H1 (cell line): ENCODE data around the gene ULK1. TPM values are rescaled to one million over a fixed set of nuclear protein-coding genes. Genes with fewer than 3 reads are reported as not detected.

Experiments used
- CTCF ChIA-PET: fragments of 300-600 bp; sonication (Branson Sonifier 250); formaldehyde crosslinking; loops from one replicate; lab custom pipeline; 2021; ENCODE audit not compliant: partially characterized antibody; lab: Charles Lee
- POLR2A ChIA-PET: fragments of 300-600 bp; sonication (Branson Sonifier 250); formaldehyde crosslinking; loops from one replicate; lab custom pipeline; 2021; ENCODE audit warnings: inconsistent platforms; ENCODE audit not compliant: partially characterized antibody; lab: Charles Lee
- DNase-seq, 2 experiments: peaks; one replicate each; pipeline versions ENCODE4 v3.0.0 to v3.0.0-alpha.2; 2010 to 2022; ENCODE audit warnings: low spot score in 2 of 2, low read depth in 1 of 2, mixed read lengths in 1 of 2
- FAIRE-seq: peaks from 2 replicates; lab custom pipeline; 2011; peaks lifted over from hg19 to GRCh38; lab: Jason Lieb, UNC
- H2AFZ ChIP-seq: 2 replicates; pipeline ENCODE4 v1.8.1; 2012; ENCODE audit warnings: low read length, inconsistent platforms
- H2AK5ac ChIP-seq: 2 replicates; pipeline ENCODE4 v1.6.1; 2013; ENCODE audit warnings: low read depth, low read length
- H2BK120ac ChIP-seq: replicated peaks from 2 replicates; pipeline ENCODE3; 2013; ENCODE audit warnings: low read depth, low read length, inconsistent platforms
- H2BK12ac ChIP-seq: 2 replicates; pipeline ENCODE4 v1.6.1; 2013; ENCODE audit warnings: low read depth, low read length
- H2BK15ac ChIP-seq: 2 replicates; pipeline ENCODE4 v1.6.1; 2013; ENCODE audit warnings: low read length
- H2BK20ac ChIP-seq: 2 replicates; pipeline ENCODE4 v1.6.1; 2013; ENCODE audit warnings: low read length
- H2BK5ac ChIP-seq: 2 replicates; pipeline ENCODE4 v1.6.1; 2013; ENCODE audit warnings: low read depth, low read length
- H3K14ac ChIP-seq: 2 replicates; pipeline ENCODE4 v1.6.1; 2013; ENCODE audit warnings: inconsistent platforms; ENCODE audit not compliant: insufficient read length
- H3K18ac ChIP-seq: 2 replicates; pipeline ENCODE4 v1.6.1; 2013; ENCODE audit warnings: low read length; ENCODE audit errors: extremely low read depth
- H3K23ac ChIP-seq: 2 replicates; pipeline ENCODE4 v1.6.1; 2013; ENCODE audit warnings: inconsistent platforms; ENCODE audit not compliant: insufficient read length
- H3K23me2 ChIP-seq: 2 replicates; pipeline ENCODE4 v1.6.1; 2013; ENCODE audit warnings: low read depth, low read length
- H3K27ac ChIP-seq: 2 replicates; pipeline ENCODE4 v1.6.1; 2011; ENCODE audit warnings: low read depth, low read length, inconsistent platforms
- H3K27me3 ChIP-seq, 4 experiments: replicated peaks in 1 of 4; 1 replicate in 1 of 4; 2 replicates in 3 of 4; pipeline versions ENCODE4 v1.6.1 to v1.8.1; 2011 to 2013; ENCODE audit warnings: low read length in 3 of 4, mild to moderate bottlenecking in 3 of 4, inconsistent platforms in 2 of 4, mixed read lengths in 2 of 4, moderate library complexity in 1 of 4; ENCODE audit not compliant: control insufficient read depth in 3 of 4, insufficient read depth in 3 of 4; ENCODE audit errors: extremely low read depth in 1 of 4
- H3K36me3 ChIP-seq, 4 experiments: 2 replicates each; pipeline versions ENCODE4 v1.6.1 to v1.8.1; 2011 to 2013; ENCODE audit warnings: mild to moderate bottlenecking in 4 of 4, low read length in 3 of 4, moderate library complexity in 2 of 4, control low read depth in 1 of 4, inconsistent platforms in 1 of 4; ENCODE audit not compliant: insufficient read depth in 4 of 4, control insufficient read depth in 2 of 4
- H3K4ac ChIP-seq: replicated peaks from 2 replicates; pipeline ENCODE3; 2013; ENCODE audit warnings: low read length, low read depth, mixed read lengths, inconsistent platforms; ENCODE audit not compliant: insufficient read length
- H3K4me1 ChIP-seq, 4 experiments: replicated peaks in 1 of 4; 1 replicate in 1 of 4; 2 replicates in 3 of 4; pipeline versions ENCODE4 v1.6.1 to v1.8.1; 2011 to 2013; ENCODE audit warnings: low read length in 3 of 4, inconsistent platforms in 2 of 4, mixed read lengths in 1 of 4; ENCODE audit not compliant: insufficient read depth in 4 of 4, control insufficient read depth in 3 of 4
- H3K4me2 ChIP-seq, 2 experiments: 2 replicates each; pipeline versions ENCODE4 v1.6.1 to v1.8.1; 2011 to 2013; ENCODE audit warnings: low read depth in 2 of 2, low read length in 2 of 2, control low read depth in 1 of 2, inconsistent platforms in 1 of 2, mild to moderate bottlenecking in 1 of 2; ENCODE audit not compliant: insufficient read depth in 1 of 2
- H3K4me3 ChIP-seq, 4 experiments: fragments of 200-600, 300-600 bp in 1 of 4; sonication (generic), shearing (Covaris generic), sonication (Bioruptor Twin) in 1 of 4; 2 replicates each; pipeline versions ENCODE4 v1.5.1 to v1.8.1; 2011 to 2016; ENCODE audit warnings: low read length in 4 of 4, low read depth in 3 of 4, control low read depth in 2 of 4, inconsistent platforms in 2 of 4, mild to moderate bottlenecking in 2 of 4, mixed read lengths in 1 of 4, moderate library complexity in 1 of 4; ENCODE audit not compliant: insufficient read depth in 2 of 4; ENCODE audit errors: extremely low read depth in 1 of 4
- H3K56ac ChIP-seq: replicated peaks from 2 replicates; pipeline ENCODE3; 2013; ENCODE audit warnings: low read depth, mild to moderate bottlenecking, mixed read lengths, low read length, inconsistent platforms; ENCODE audit not compliant: insufficient read length
- H3K79me1 ChIP-seq: 2 replicates; pipeline ENCODE4 v1.6.1; 2013; ENCODE audit warnings: low read depth, low read length, control low read depth
- H3K79me2 ChIP-seq, 2 experiments: 2 replicates each; pipeline versions ENCODE4 v1.6.1 to v1.8.1; 2012 to 2013; ENCODE audit warnings: low read length in 2 of 2, mild to moderate bottlenecking in 2 of 2, inconsistent platforms in 1 of 2; ENCODE audit not compliant: insufficient read depth in 2 of 2, control insufficient read depth in 1 of 2
- H3K9ac ChIP-seq, 4 experiments: replicated peaks in 1 of 4; 1 replicate in 1 of 4; 2 replicates in 3 of 4; pipeline versions ENCODE4 v1.6.1 to v1.8.1; 2011 to 2013; ENCODE audit warnings: low read depth in 3 of 4, low read length in 3 of 4, control low read depth in 2 of 4, mild to moderate bottlenecking in 2 of 4, moderate library complexity in 2 of 4, inconsistent platforms in 1 of 4; ENCODE audit errors: extremely low read depth in 1 of 4
- H3K9me3 ChIP-seq, 2 experiments: 2 replicates each; pipeline versions ENCODE4 v1.6.1 to v1.8.1; 2012 to 2013; ENCODE audit warnings: mild to moderate bottlenecking in 2 of 2, moderate library complexity in 2 of 2, control low read depth in 1 of 2, inconsistent platforms in 1 of 2, low read depth in 1 of 2, low read length in 1 of 2, mixed read lengths in 1 of 2; ENCODE audit not compliant: insufficient read depth in 2 of 2
- H4K20me1 ChIP-seq, 2 experiments: replicated peaks in 1 of 2; 2 replicates each; pipeline versions ENCODE3 to v1.8.1; 2011 to 2013; ENCODE audit warnings: inconsistent platforms in 2 of 2, low read length in 2 of 2, mild to moderate bottlenecking in 1 of 2; ENCODE audit not compliant: insufficient read depth in 2 of 2, control insufficient read depth in 1 of 2
- H4K5ac ChIP-seq: 2 replicates; pipeline ENCODE4 v1.6.1; 2013; ENCODE audit warnings: low read length, low read depth, mixed read lengths, inconsistent platforms; ENCODE audit not compliant: insufficient read length
- H4K8ac ChIP-seq: 2 replicates; pipeline ENCODE4 v1.8.0; 2013; ENCODE audit warnings: mild to moderate bottlenecking, moderate library complexity, low read length, inconsistent platforms; ENCODE audit not compliant: insufficient read depth; ENCODE audit errors: extremely low read depth
- H4K91ac ChIP-seq: replicated peaks from 2 replicates; pipeline ENCODE3; 2013; ENCODE audit warnings: low read length, mixed read lengths, inconsistent platforms; ENCODE audit not compliant: insufficient read length
- CBX5 ChIP-seq: fragments of 300-800, 300-1000 bp; sonication (generic); IDR thresholded peaks from 2 replicates; pipeline ENCODE4 v1.7.1; 2016; ENCODE audit warnings: antibody characterized with exemption, low read length, low read depth
- EP300 ChIP-seq, 2 experiments: IDR thresholded peaks; 1 replicate in 1 of 2; 2 replicates in 1 of 2; pipeline ENCODE4 v1.6.1; 2011 to 2012; ENCODE audit warnings: low read depth in 2 of 2, low read length in 2 of 2, mild to moderate bottlenecking in 2 of 2, borderline replicate concordance in 1 of 2, inconsistent platforms in 1 of 2, moderate library complexity in 1 of 2
- KDM1A ChIP-seq: fragments of 200-600, 300-600 bp; sonication (generic); IDR thresholded peaks from 2 replicates; pipeline ENCODE4 v1.7.1; 2016; ENCODE audit warnings: mild to moderate bottlenecking, low read length, borderline replicate concordance
- POLR2A ChIP-seq, 2 experiments: IDR thresholded peaks; 1 replicate in 1 of 2; 2 replicates in 1 of 2; pipeline ENCODE4 v1.6.1; 2011; ENCODE audit warnings: low read depth in 2 of 2, low read length in 2 of 2, mild to moderate bottlenecking in 2 of 2; ENCODE audit errors: control extremely low read depth in 1 of 2
- RAD21 ChIP-seq, 2 experiments: IDR thresholded peaks in 1 of 2; conservative IDR thresholded peaks in 1 of 2; 2 replicates each; pipeline ENCODE4 v1.6.1; 2011; ENCODE audit warnings: low read depth in 2 of 2, low read length in 2 of 2, improper control_type of control experiment in 1 of 2, inconsistent platforms in 1 of 2, mild to moderate bottlenecking in 1 of 2, moderate library complexity in 1 of 2
- RFX5 ChIP-seq: IDR thresholded peaks from 2 replicates; pipeline ENCODE4 v1.6.1; 2011; ENCODE audit warnings: low read depth, low read length, improper control_type of control experiment, borderline replicate concordance
- SIN3A ChIP-seq, 2 experiments: IDR thresholded peaks in 1 of 2; conservative IDR thresholded peaks in 1 of 2; 2 replicates each; pipeline ENCODE4 v1.6.1; 2011 to 2012; ENCODE audit warnings: low read length in 2 of 2, improper control_type of control experiment in 1 of 2, low read depth in 1 of 2, mild to moderate bottlenecking in 1 of 2
- SP4 ChIP-seq: IDR thresholded peaks from 2 replicates; pipeline ENCODE4 v1.6.1; 2012; ENCODE audit warnings: low read length, inconsistent platforms
- SUZ12 ChIP-seq: fragments of 200-600 bp; sonication (generic); IDR thresholded peaks from 2 replicates; pipeline ENCODE4 v1.6.1; 2012; ENCODE audit warnings: mild to moderate bottlenecking, inconsistent platforms, low read length, moderate library complexity, mixed read lengths
- TBP ChIP-seq: IDR thresholded peaks from 2 replicates; pipeline ENCODE4 v1.6.1; 2011; ENCODE audit warnings: low read depth, low read length, improper control_type of control experiment
- YY1 ChIP-seq: IDR thresholded peaks from 2 replicates; pipeline ENCODE4 v1.6.1; 2011; ENCODE audit warnings: low read depth, mild to moderate bottlenecking, low read length
- WGBS, 2 experiments: shearing (Covaris generic) in 1 of 2; methylation state at CpG; one replicate each; pipeline versions ENCODE4 v1.1.6 to v1.1.7; 2013 to 2015; ENCODE audit warnings: low lambda C conversion rate in 2 of 2, mixed read lengths in 2 of 2, inconsistent platforms in 1 of 2, low coverage in 1 of 2, missing lambda C conversion rate in 1 of 2; ENCODE audit not compliant: insufficient replicate concordance in 2 of 2, insufficient coverage in 1 of 2, insufficient read length in 1 of 2; ENCODE audit errors: extremely low coverage in 1 of 2, missing lambda C conversion rate in 1 of 2; 5-methylcytosine and 5-hydroxymethylcytosine counted together
- polyA plus RNA-seq, 7 experiments: library from polyadenylated mRNA; depleted of rRNA in 3 of 7; stranded (reverse) in 5 of 7; unstranded in 2 of 7; fragments of >200 nt in 5 of 7; fragments of 200-250 nt in 2 of 7; gene quantifications; 1 replicate in 5 of 7; 2 replicates in 1 of 7; 4 replicates in 1 of 7; pipeline versions ENCODE4 v1.2.1 to v1.2.3, GENCODE V29; 2011 to 2013; ENCODE audit warnings: missing spikeins in 2 of 7, mixed read lengths in 2 of 7
- total RNA-seq: library from RNA; stranded (reverse); fragmentation: NEBNext Ultra II Directional; extraction: Animal tissue kit (Norgen Biotek cat#: 25700); gene quantifications from 2 replicates; pipeline ENCODE4 v1.2.1, GENCODE V29; 2021
- TF ChIP-seq, protein P1 (sequence below): IDR thresholded peaks from 2 replicates; pipeline ENCODE4 v1.6.1; 2011; ENCODE audit warnings: low read length, improper control_type of control experiment

Gene ULK1
- total and polyA plus RNA-seq, 2 of the 8 experiments (the other 6 are each of a cell fraction or from before 2014, with no cell fraction given) = 13.0 to 44.1 TPM

DNA sequence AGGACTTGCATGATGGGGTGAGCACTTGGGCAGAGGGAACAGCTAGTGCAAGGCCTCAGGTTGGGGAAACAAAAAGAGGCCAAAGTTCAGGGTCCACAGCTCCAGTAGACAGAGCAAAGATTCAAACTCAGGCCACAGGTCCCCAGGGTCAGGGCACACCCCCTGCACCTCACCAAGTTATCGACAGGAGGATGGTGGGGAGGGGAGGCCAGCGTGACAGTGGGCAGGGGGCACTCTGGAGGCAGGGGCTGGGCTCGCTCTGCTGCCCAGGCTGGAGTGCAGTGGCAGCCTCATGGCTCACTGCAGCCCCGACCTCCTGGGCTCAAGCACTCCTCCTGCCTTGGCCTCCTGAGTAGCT, 32.4 kb upstream of the ULK1 start:
- Histone ChIP-seq H2BK5ac (peak overlapping the region; percentile 89; the same call in 1 of the 2 replicates), H2BK20ac (0 out of 2 replicates have a peak overlapping the region, but pooled peaks have one; percentile 16), H3K36me3 (no peaks in the 10 kb centered on the region)
- TF ChIP-seq, protein P1, sequence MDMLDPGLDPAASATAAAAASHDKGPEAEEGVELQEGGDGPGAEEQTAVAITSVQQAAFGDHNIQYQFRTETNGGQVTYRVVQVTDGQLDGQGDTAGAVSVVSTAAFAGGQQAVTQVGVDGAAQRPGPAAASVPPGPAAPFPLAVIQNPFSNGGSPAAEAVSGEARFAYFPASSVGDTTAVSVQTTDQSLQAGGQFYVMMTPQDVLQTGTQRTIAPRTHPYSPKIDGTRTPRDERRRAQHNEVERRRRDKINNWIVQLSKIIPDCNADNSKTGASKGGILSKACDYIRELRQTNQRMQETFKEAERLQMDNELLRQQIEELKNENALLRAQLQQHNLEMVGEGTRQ = no peak
- no peak for TF ChIP-seq RAD21 (IDR thresholded peaks at IDR 0.05 in 1 of 2, conservative IDR thresholded peaks at IDR 0.05 in 1 of 2; ENCODE audit: low read depth in 2 of 2, low read length in 2 of 2)
- TF ChIP-seq SIN3A (conservative IDR thresholded peaks at IDR 0.05 in 1 of 2, IDR thresholded peaks at IDR 0.05 in 1 of 2; ENCODE audit: low read depth in 1 of 2, low read length in 2 of 2) = no peak
- TF ChIP-seq KDM1A = no peak
- no peak for TF ChIP-seq RFX5
- no peak for TF ChIP-seq CBX5
- no peak for TF ChIP-seq EP300 (IDR thresholded peaks at IDR 0.05; ENCODE audit: borderline replicate concordance in 1 of 2, low read depth in 2 of 2, low read length in 2 of 2)
- no peak for TF ChIP-seq YY1
- TF ChIP-seq SUZ12 = no peak
- TF ChIP-seq TBP = no peak
- TF ChIP-seq SP4 = no peak
- no peak for TF ChIP-seq POLR2A (IDR thresholded peaks at IDR 0.05; ENCODE audit: control extremely low read depth in 1 of 2, low read depth in 2 of 2, low read length in 2 of 2)

More for the DNA sequence above, 32.4 kb upstream of the ULK1 start:
- POLR2A ChIA-PET = interaction anchor here (1.1 to 3.3 kb wide), 6 partner anchors 7 to 37 kb away, joined by 3 to 22 read pairs (median 4); no protein-coding TSS in a partner anchor
- Histone ChIP-seq H3K79me2 (no peaks in the 10 kb centered on the region), H2AFZ (no peak overlapping the region), H3K9me3 (no peaks in the 10 kb centered on the region), H2BK15ac (peak overlapping the region; percentile 25; the same call in 1 of the 2 replicates), H3K27me3 (no peaks in the 10 kb centered on the region; a peak in 1 of 7 replicates), H3K4ac (peak overlapping the region; percentile 1), H4K8ac (no peak overlapping the region), H3K56ac (no peak overlapping the region), H4K5ac (no peak overlapping the region), H2BK12ac (peak overlapping the region; percentile 93), H2BK120ac (no peak overlapping the region), H3K79me1 (no peaks in the 10 kb centered on the region), H3K4me1 (peaks cover 0 to 19% (median 15%) of the 10 kb centered on the region in 4 experiments; a peak in 6 of 7 replicates), H2AK5ac (peak overlapping the region; percentile 60; the same call in 1 of the 2 replicates), H3K4me2 (no peak overlapping the region), H3K14ac (no peak overlapping the region), H3K4me3 (no peak overlapping the region), H3K23me2 (no peaks in the 10 kb centered on the region), H4K20me1 (no peaks in the 10 kb centered on the region), H3K27ac (no peak overlapping the region), H4K91ac (no peak overlapping the region), H3K18ac (peak overlapping the region; percentile 26; the same call in 1 of the 2 replicates), H3K9ac (no peak overlapping the region), H3K23ac (no peak overlapping the region)
- CTCF ChIA-PET = interaction anchor here (0.6 to 1.7 kb wide), 3 partner anchors 9 to 21 kb away, joined by 3 to 4 read pairs (median 3); no protein-coding TSS in a partner anchor
- DNase-seq (no peak), FAIRE-seq (no peak)
- WGBS, 2 experiments = 71% methylated on average over 4 of the region's 4 CpGs; no CpG with 5 or more reads in 1 of the 2 experiments
